NCI-H345 (cell line): ENCODE results near the gene KREMEN2.

Source experiments
- DNase-seq: peaks from one replicate; lab custom pipeline; 2025; lab: John Stamatoyannopoulos, UW

Gene KREMEN2

GRCh38 chr16:2980227-2981176, 16.4 kb downstream of the KREMEN2 start, which contains the start of gene PKMYT1:
Gene PKMYT1 (minus strand): TSS chr16:2980446. CDS start chr16:2979657, 789 bp downstream.
- peak; percentile 90 for DNase-seq

GRCh38 chr16:2981177-2981898, 17.3 kb downstream of the KREMEN2 start:
- DNase-seq: no peak

GRCh38 chr16:2981899-2982250, 17.8 kb downstream of the KREMEN2 start:
- no peak for DNase-seq

GRCh38 chr16:2982402-2982801, 18.3 kb downstream of the KREMEN2 start:
- DNase-seq: no peak

GRCh38 chr16:2983706-2984136, 19.6 kb downstream of the KREMEN2 start:
- DNase-seq: peak; percentile 84

- no peak for DNase-seq
These were observed 21.4 kb downstream of the KREMEN2 start for GRCh38 chr16:2985462-2985861.

- DNase-seq: no peak
These were observed 21.8 kb downstream of the KREMEN2 start for GRCh38 chr16:2985893-2986355.

GRCh38 chr16:2986623-2987188, 22.6 kb downstream of the KREMEN2 start:
- no peak for DNase-seq

GRCh38 chr16:2987286-2987685, 23.2 kb downstream of the KREMEN2 start:
- no peak for DNase-seq

GRCh38 chr16:2987833-2988232, 23.8 kb downstream of the KREMEN2 start:
- DNase-seq: peak; percentile 82

GRCh38 chr16:2988590-2989099, 24.6 kb downstream of the KREMEN2 start:
- DNase-seq: no peak

GRCh38 chr16:2990891-2991290, 26.8 kb downstream of the KREMEN2 start:
- DNase-seq: no peak

GRCh38 chr16:2991566-2992261, 27.6 kb downstream of the KREMEN2 start:
- no peak for DNase-seq

GRCh38 chr16:2992383-2993081, 28.5 kb downstream of the KREMEN2 start:
- no peak for DNase-seq

GRCh38 chr16:2996298-2996697, 32.2 kb downstream of the KREMEN2 start:
- DNase-seq: no peak

GRCh38 chr16:2999929-3000328, 35.9 kb downstream of the KREMEN2 start:
- no peak for DNase-seq

GRCh38 chr16:3000540-3000939, 36.5 kb downstream of the KREMEN2 start:
- no peak for DNase-seq

- DNase-seq: no peak
These were observed 37.2 kb downstream of the KREMEN2 start for GRCh38 chr16:3001316-3001715.

- peak; percentile 99 for DNase-seq
These were observed 39.7 kb downstream of the KREMEN2 start for GRCh38 chr16:3003582-3004270.

GRCh38 chr16:3004319-3004718, 40.2 kb downstream of the KREMEN2 start:
- DNase-seq: peak; percentile 29
